Hepatic stellate cell (primary cell): ENCODE results near the gene HEBP2.
A peak's percentile ranks its signal among the peaks of the same experiment; 100 is the strongest.

ENCODE experiments used
- DNase-seq: peaks from one replicate; pipeline ENCODE4 v3.0.0; 2011; ENCODE audit warnings: low spot score

Gene HEBP2

DNA sequence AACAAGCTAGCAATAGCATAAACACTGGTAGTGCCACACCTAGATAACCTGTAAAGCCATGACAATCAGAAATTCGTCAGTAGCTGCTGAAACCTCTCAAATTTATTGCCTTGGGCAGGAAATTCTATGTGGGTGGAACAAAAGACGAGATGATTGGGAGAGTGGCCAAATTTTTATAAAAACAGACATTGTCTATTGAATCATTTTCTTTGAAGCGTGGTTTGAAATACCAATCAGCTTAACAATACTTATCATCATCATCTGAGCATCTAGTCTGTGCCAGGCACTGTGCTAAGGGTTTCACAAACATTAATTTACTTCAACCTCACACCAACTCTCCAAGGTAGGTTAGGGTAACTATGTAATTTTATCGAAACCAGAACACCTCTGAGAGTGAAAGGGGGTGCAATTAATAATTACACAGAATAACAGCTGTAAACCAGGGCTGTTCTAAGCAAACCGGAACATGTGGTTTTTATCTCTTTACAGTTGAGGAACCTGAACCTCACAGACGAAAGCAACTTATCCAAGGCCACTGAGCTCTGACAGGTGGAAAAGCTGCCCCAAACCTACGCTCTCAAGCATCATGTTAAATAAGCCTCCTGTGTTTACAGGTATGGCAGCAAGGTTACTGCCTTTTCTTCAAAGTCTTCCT lies 51.9 kb downstream of the HEBP2 start:
- DNase-seq, result no peak

- no peak for DNase-seq
Observed at GRCh38 chr6:138456401-138456790, 52.4 kb downstream of the HEBP2 start.

DNA sequence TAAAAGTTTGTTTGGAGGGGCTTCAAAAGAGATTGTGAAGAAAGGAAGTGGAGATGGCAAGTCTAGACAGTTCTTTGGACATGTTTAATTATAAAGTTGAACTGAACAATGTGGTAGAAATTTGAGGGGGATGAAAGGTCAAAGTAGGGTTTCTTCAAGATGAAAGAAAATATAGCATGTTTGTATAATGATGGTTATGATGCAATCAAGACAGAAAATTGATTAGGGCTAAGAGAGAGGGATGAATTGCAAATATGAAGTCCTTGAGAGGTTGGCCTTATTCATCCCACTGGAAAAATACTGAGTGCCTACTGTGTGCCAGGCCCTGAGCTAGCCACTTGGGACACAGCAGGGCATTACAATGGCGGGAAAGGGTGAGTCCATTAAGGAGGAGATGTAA lies 57.6 kb downstream of the HEBP2 start:
- no peak for DNase-seq

DNA sequence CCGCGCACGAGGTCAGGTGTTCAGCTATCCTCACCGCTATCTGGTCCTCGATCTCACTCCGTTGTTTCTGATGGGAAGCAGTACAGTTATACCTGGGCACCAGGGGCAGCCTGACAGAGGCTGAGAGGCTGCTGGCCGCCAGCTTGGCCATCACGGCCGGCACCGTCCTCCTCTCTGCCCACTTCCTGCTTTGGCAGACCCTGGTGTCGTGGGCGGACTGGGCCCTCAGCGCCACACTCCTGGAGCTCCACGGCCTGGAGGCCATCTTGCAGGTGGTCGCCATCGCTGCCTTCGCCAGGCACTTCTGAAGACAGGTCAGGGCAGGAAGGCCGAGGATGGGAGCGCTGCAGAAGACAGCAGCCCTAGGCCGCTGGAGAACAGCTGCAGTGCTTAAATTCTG lies 60.1 kb downstream of the HEBP2 start:
- DNase-seq, result no peak

GRCh38 chr6:138465007-138465645 lies 61.1 kb downstream of the HEBP2 start:
- peak; percentile 66 for DNase-seq

GRCh38 chr6:138467901-138468300 lies 63.9 kb downstream of the HEBP2 start:
- no peak for DNase-seq

DNA sequence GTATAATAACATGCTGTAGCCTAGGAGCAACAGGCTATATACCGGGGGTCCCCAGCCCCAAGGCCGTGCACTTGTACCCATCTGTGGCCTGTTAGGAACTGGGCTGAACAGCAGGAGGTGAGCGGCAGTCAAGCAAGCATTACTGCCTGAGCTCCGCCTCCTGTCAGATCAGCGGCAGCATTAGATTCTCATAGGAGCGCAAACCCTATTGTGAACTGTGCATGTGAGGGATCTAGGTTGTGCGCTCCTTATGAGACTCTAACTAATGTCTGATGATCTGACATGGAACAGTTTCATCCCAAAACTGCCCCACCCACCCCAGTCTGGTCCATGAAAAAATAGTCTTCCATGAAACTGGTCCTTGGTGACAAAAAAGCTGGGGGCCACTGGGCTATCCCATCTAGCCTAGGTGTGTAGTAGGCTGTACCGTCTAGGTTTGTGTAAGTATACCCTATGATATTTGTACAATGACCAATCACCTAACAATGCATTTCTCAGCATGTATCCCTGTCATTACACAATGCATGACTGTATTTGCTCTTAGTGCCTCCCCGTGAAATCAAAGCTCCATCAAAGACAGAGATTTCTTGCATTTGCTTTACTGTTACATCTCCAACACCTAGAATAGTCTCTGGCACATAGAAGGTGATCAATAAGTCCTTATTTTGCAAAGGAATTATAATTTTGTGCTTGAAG lies 64.4 kb downstream of the HEBP2 start:
- DNase-seq, result no peak
